ENCODE measurements around the gene PPFIA2. TPM values are rescaled to one million over a fixed set of nuclear protein-coding genes. Genes with fewer than 3 reads are reported as not detected.

Gene PPFIA2
- total RNA-seq, 1 experiment from 2014 or later, result not detected

- H3K27ac Mint-ChIP-seq (ENCODE audit: unreplicated experiment), result no peak overlapping the region
- no peak for DNase-seq
- H3K4me1 ChIP-seq, result no peaks in the 10 kb centered on the region
- no peaks in the 10 kb centered on the region for H3K27me3 ChIP-seq (replicated peaks; ENCODE audit: control insufficient read depth, insufficient read depth, low read length)
- intact Hi-C loops (cut with micrococcal nuclease; ENCODE audit: unreplicated experiment), result no loop called here
- H3K36me3 Mint-ChIP-seq (ENCODE audit: insufficient read depth, unreplicated experiment), result no peaks in the 10 kb centered on the region
- H3K4me3 ChIP-seq (ENCODE audit: low read depth, low read length), result no peak overlapping the region
- no peaks in the 10 kb centered on the region for H3K9me3 Mint-ChIP-seq (ENCODE audit: unreplicated experiment)
- H3K4me3 Mint-ChIP-seq (ENCODE audit: unreplicated experiment), result no peak overlapping the region
- no TSS peak for BruUV-seq (replicated peaks)
- H3K27me3 Mint-ChIP-seq (ENCODE audit: insufficient read depth, unreplicated experiment), result no peaks in the 10 kb centered on the region
- H3K9me3 ChIP-seq, result no peaks in the 10 kb centered on the region
- ChIA-PET POLR2A (no interaction called here), CTCF (no interaction called here)
- no peak for TF ChIP-seq CTCF (IDR thresholded peaks at IDR 0.05; ENCODE audit: insufficient read depth in 1 of 2, low read depth in 1 of 2, low read length in 1 of 2, severe bottlenecking in 1 of 2, unreplicated experiment in 1 of 2)
- no peaks in the 10 kb centered on the region for H3K36me3 ChIP-seq (ENCODE audit: control insufficient read depth, insufficient read depth, low read length)
- no peaks in the 10 kb centered on the region for H3K4me1 Mint-ChIP-seq (ENCODE audit: low read depth, unreplicated experiment)
These were observed 288.2 kb downstream of the PPFIA2 start for GRCh38 chr12:81470923-81471322.

GRCh38 chr12:81468206-81468605 is 290.9 kb downstream of the PPFIA2 start:
- DNase-seq, result no peak
- no peaks in the 10 kb centered on the region for H3K27me3 Mint-ChIP-seq (ENCODE audit: insufficient read depth, unreplicated experiment)
- Histone ChIP-seq H3K4me1 (no peaks in the 10 kb centered on the region), H3K9me3 (no peaks in the 10 kb centered on the region), H3K36me3 (ENCODE audit: control insufficient read depth, insufficient read depth, low read length) (no peaks in the 10 kb centered on the region), H3K4me3 (ENCODE audit: low read depth, low read length) (no peak overlapping the region), H3K27me3 (replicated peaks; ENCODE audit: control insufficient read depth, insufficient read depth, low read length) (no peaks in the 10 kb centered on the region)
- no peaks in the 10 kb centered on the region for H3K9me3 Mint-ChIP-seq (ENCODE audit: unreplicated experiment)
- POLR2A ChIA-PET, result no interaction called here
- intact Hi-C loops (cut with micrococcal nuclease; ENCODE audit: unreplicated experiment), result no loop called here
- no peak for TF ChIP-seq CTCF (IDR thresholded peaks at IDR 0.05; ENCODE audit: insufficient read depth in 1 of 2, low read depth in 1 of 2, low read length in 1 of 2, severe bottlenecking in 1 of 2, unreplicated experiment in 1 of 2)
- BruUV-seq (replicated peaks), result no TSS peak
- H3K4me1 Mint-ChIP-seq (ENCODE audit: low read depth, unreplicated experiment), result no peaks in the 10 kb centered on the region
- H3K4me3 Mint-ChIP-seq (ENCODE audit: unreplicated experiment), result no peak overlapping the region
- CTCF ChIA-PET, result no interaction called here
- H3K36me3 Mint-ChIP-seq (ENCODE audit: insufficient read depth, unreplicated experiment), result no peaks in the 10 kb centered on the region
- H3K27ac Mint-ChIP-seq (ENCODE audit: unreplicated experiment), result no peak overlapping the region

GRCh38 chr12:81465876-81466275 is 293.3 kb downstream of the PPFIA2 start:
- DNase-seq, result no peak
- Histone ChIP-seq H3K4me3 (ENCODE audit: low read depth, low read length) (no peak overlapping the region), H3K4me1 (no peaks in the 10 kb centered on the region), H3K9me3 (no peaks in the 10 kb centered on the region), H3K27me3 (replicated peaks; ENCODE audit: control insufficient read depth, insufficient read depth, low read length) (no peaks in the 10 kb centered on the region), H3K36me3 (ENCODE audit: control insufficient read depth, insufficient read depth, low read length) (no peaks in the 10 kb centered on the region)
- H3K4me1 Mint-ChIP-seq (ENCODE audit: low read depth, unreplicated experiment), result no peaks in the 10 kb centered on the region
- CTCF ChIA-PET, result no interaction called here
- no peak for TF ChIP-seq CTCF (IDR thresholded peaks at IDR 0.05; ENCODE audit: insufficient read depth in 1 of 2, low read depth in 1 of 2, low read length in 1 of 2, severe bottlenecking in 1 of 2, unreplicated experiment in 1 of 2)
- no peaks in the 10 kb centered on the region for H3K9me3 Mint-ChIP-seq (ENCODE audit: unreplicated experiment)
- BruUV-seq (replicated peaks), result no TSS peak
- intact Hi-C loops (cut with micrococcal nuclease; ENCODE audit: unreplicated experiment), result no loop called here
- POLR2A ChIA-PET, result no interaction called here
- H3K4me3 Mint-ChIP-seq (ENCODE audit: unreplicated experiment), result no peak overlapping the region
- no peak overlapping the region for H3K27ac Mint-ChIP-seq (ENCODE audit: unreplicated experiment)
- no peaks in the 10 kb centered on the region for H3K36me3 Mint-ChIP-seq (ENCODE audit: insufficient read depth, unreplicated experiment)
- H3K27me3 Mint-ChIP-seq (ENCODE audit: insufficient read depth, unreplicated experiment), result no peaks in the 10 kb centered on the region
